ENCODE results near the gene SVIL.
"Not testable (repeated sequence)": the region's sequence is repeated elsewhere in the genome, so short reads cannot be mapped to it uniquely, and the experiment has no call there.

GRCh38 chr10:29587102-29587749 lies 47.5 kb downstream of the SVIL start:
- not testable (repeated sequence) for TF ChIP-seq POLR2A (IDR thresholded peaks at IDR 0.05; ENCODE audit: low read length); GATA1 (IDR thresholded peaks at IDR 0.05; ENCODE audit: low read depth, low read length)

All from erythroblast (primary cell).